Erythroblast (primary cell): Measurements from ENCODE around the gene ZNF575.

ENCODE experiments used
- GATA1 ChIP-seq: IDR thresholded peaks from 2 replicates; pipeline ENCODE4 v1.6.1; 2011; ENCODE audit warnings: low read depth, mild to moderate bottlenecking, control low read depth, low read length, moderate library complexity
- POLR2A ChIP-seq: IDR thresholded peaks from 2 replicates; pipeline ENCODE4 v1.6.1; 2011; ENCODE audit warnings: mild to moderate bottlenecking, low read length

DNA sequence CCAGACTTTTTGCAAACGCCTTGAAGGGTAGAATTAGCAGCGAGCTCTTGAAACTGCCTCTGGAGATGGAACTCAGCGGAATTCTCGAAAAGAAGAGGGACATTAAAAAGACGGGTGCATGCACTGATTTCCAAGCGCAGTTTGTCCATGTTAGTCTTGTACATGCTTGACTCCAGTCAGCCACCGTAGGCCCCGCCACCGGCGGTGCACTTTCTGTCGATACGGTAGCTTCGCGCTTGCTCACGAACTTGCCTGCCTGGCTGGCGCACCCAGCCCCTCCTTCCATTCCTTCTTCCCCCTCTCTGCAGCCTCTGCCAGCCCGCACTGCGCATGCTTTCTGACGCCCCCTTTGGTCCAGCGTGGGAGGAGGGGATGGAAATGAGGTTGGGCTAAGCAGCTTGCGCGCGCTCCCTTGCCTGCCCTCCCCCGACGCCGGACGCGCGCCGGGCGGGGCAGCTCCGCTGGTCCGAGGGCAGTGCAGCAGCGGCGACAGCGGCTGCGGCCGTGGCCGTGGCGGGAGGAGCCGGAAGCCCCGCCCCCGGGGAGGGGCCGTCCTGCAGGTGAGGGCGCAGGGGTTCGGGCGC, at the start of gene ZNF575:
- TF ChIP-seq POLR2A, result peak; percentile 32
- no peak for TF ChIP-seq GATA1
